Activated B cell treated with CpG ODN at 0.5 μM for 24 hours (primary cell): ENCODE results near the gene ITGA1. TPM values are rescaled to one million over a fixed set of nuclear protein-coding genes. Genes with fewer than 3 reads are reported as not detected.

ENCODE experiments used
- ATAC-seq: fragments of 200-7000 bp; cut with Tn5 transposase; one replicate; pipeline ENCODE4 v1.10.0; 2021; ENCODE audit warnings: low read depth, mild to moderate bottlenecking, moderate library complexity
- CTCF ChIA-PET: fragments of 350-600 bp; sonication (Branson Sonifier 250); formaldehyde crosslinking; loops from one replicate; lab custom pipeline; 2021; ENCODE audit warnings: antibody characterized with exemption; lab: Charles Lee
- POLR2A ChIA-PET: fragments of 350-600 bp; sonication (Branson Sonifier 250); formaldehyde crosslinking; loops from one replicate; lab custom pipeline; 2021; ENCODE audit warnings: antibody characterized with exemption; lab: Charles Lee
- DNase-seq: peaks from one replicate; pipeline ENCODE4 v3.0.0; 2022
- H3K27ac Mint-ChIP-seq: one replicate; pipeline ENCODE4 v1.8.0; 2020; ENCODE audit warnings: mixed read lengths
- H3K27me3 Mint-ChIP-seq: one replicate; pipeline ENCODE4 v1.8.0; 2021; ENCODE audit warnings: mixed read lengths
- H3K36me3 Mint-ChIP-seq: one replicate; pipeline ENCODE4 v1.8.0; 2021; ENCODE audit warnings: low read depth, mixed read lengths
- H3K4me1 Mint-ChIP-seq: one replicate; pipeline ENCODE4 v1.8.0; 2021; ENCODE audit warnings: mixed read lengths
- H3K4me3 Mint-ChIP-seq: one replicate; pipeline ENCODE4 v1.8.0; 2020; ENCODE audit warnings: mild to moderate bottlenecking, mixed read lengths
- H3K9me3 Mint-ChIP-seq: one replicate; pipeline ENCODE4 v1.8.0; 2020; ENCODE audit warnings: mixed read lengths
- CTCF ChIP-seq: fragments of 200-600 bp; IDR thresholded peaks from one replicate; pipeline ENCODE4 v1.8.0; 2022; ENCODE audit warnings: antibody characterized with exemption, mild to moderate bottlenecking
- intact Hi-C: fragments of 100-400 bp; cut with micrococcal nuclease; formaldehyde crosslinking; loops from one replicate; pipeline ENCODE4 v1.15.1; 2024
- total RNA-seq: library from RNA; stranded (reverse); gene quantifications from 2 replicates; pipeline ENCODE4 v1.2.3, GENCODE V29; 2022

The ITGA1 gene
- total RNA-seq, 1 donor from 2014 or later: 34.0 TPM

- POLR2A ChIA-PET: no interaction called here
These were observed 163.0 kb downstream of the ITGA1 start for GRCh38 chr5:52950686-52951085.

GRCh38 chr5:52952483-52952882, 164.8 kb downstream of the ITGA1 start:
- peaks cover 6% of the 10 kb centered on the region for H3K4me1 Mint-ChIP-seq
- TF ChIP-seq CTCF: no peak
- CTCF ChIA-PET: no interaction called here
- peaks cover 6% of the 10 kb centered on the region for H3K27me3 Mint-ChIP-seq
- no peaks in the 10 kb centered on the region for H3K9me3 Mint-ChIP-seq
- H3K4me3 Mint-ChIP-seq: no peak overlapping the region
- POLR2A ChIA-PET: no interaction called here
- intact Hi-C loops: no loop called here
- H3K27ac Mint-ChIP-seq: no peak overlapping the region
- ATAC-seq: no peak
- DNase-seq: no peak
- no peaks in the 10 kb centered on the region for H3K36me3 Mint-ChIP-seq

More at GRCh38 chr5:52950686-52951085, 163.0 kb downstream of the ITGA1 start:
- Mint-ChIP-seq H3K36me3 (no peaks in the 10 kb centered on the region), H3K27me3 (peaks cover 10% of the 10 kb centered on the region), H3K4me3 (no peak overlapping the region), H3K27ac (no peak overlapping the region), H3K9me3 (no peaks in the 10 kb centered on the region), H3K4me1 (peaks cover 6% of the 10 kb centered on the region)
- intact Hi-C loops: no loop called here
- no peak for TF ChIP-seq CTCF
- DNase-seq (no peak), ATAC-seq (no peak)
- CTCF ChIA-PET: interaction anchor here (1.7 to 3.2 kb wide), 2 partner anchors 35 to 146 kb away, joined by 4 to 27 read pairs; no protein-coding TSS in a partner anchor

- no peak for ATAC-seq
- DNase-seq: no peak
- H3K4me1 Mint-ChIP-seq: no peaks in the 10 kb centered on the region
- CTCF ChIA-PET: no interaction called here
- H3K27me3 Mint-ChIP-seq: peaks cover 6% of the 10 kb centered on the region
- no peaks in the 10 kb centered on the region for H3K36me3 Mint-ChIP-seq
- POLR2A ChIA-PET: no interaction called here
- intact Hi-C loops: no loop called here
- peaks cover 8% of the 10 kb centered on the region for H3K9me3 Mint-ChIP-seq
- no peak overlapping the region for H3K4me3 Mint-ChIP-seq
- no peak for TF ChIP-seq CTCF
- H3K27ac Mint-ChIP-seq: no peak overlapping the region
These were observed 168.3 kb downstream of the ITGA1 start for GRCh38 chr5:52956014-52956413.

GRCh38 chr5:52956915-52957747, 169.4 kb downstream of the ITGA1 start:
- no peak for TF ChIP-seq CTCF
- no peak for DNase-seq
- no peak overlapping the region for H3K27ac Mint-ChIP-seq
- ChIA-PET CTCF (no interaction called here), POLR2A (no interaction called here)
- no peaks in the 10 kb centered on the region for H3K36me3 Mint-ChIP-seq
- H3K27me3 Mint-ChIP-seq: peaks cover 8% of the 10 kb centered on the region
- no peak for ATAC-seq
- intact Hi-C loops: no loop called here
- peaks cover 8% of the 10 kb centered on the region for H3K9me3 Mint-ChIP-seq
- H3K4me3 Mint-ChIP-seq: no peak overlapping the region
- H3K4me1 Mint-ChIP-seq: no peaks in the 10 kb centered on the region

- Mint-ChIP-seq H3K36me3 (no peaks in the 10 kb centered on the region), H3K27ac (no peak overlapping the region), H3K4me1 (no peaks in the 10 kb centered on the region), H3K27me3 (peaks cover 2% of the 10 kb centered on the region), H3K4me3 (no peak overlapping the region), H3K9me3 (peaks cover 8% of the 10 kb centered on the region)
- ATAC-seq (no peak), DNase-seq (no peak)
- intact Hi-C loops: no loop called here
- CTCF ChIA-PET: no interaction called here
- POLR2A ChIA-PET: no interaction called here
- TF ChIP-seq CTCF: no peak
These were observed 173.6 kb downstream of the ITGA1 start for GRCh38 chr5:52961274-52961681.
